Measurements from ENCODE around the gene EEFSEC.

Gene EEFSEC

GRCh38 chr3:128238184-128238489, 84.9 kb downstream of the EEFSEC start:
- TF ChIP-seq, protein P1, sequence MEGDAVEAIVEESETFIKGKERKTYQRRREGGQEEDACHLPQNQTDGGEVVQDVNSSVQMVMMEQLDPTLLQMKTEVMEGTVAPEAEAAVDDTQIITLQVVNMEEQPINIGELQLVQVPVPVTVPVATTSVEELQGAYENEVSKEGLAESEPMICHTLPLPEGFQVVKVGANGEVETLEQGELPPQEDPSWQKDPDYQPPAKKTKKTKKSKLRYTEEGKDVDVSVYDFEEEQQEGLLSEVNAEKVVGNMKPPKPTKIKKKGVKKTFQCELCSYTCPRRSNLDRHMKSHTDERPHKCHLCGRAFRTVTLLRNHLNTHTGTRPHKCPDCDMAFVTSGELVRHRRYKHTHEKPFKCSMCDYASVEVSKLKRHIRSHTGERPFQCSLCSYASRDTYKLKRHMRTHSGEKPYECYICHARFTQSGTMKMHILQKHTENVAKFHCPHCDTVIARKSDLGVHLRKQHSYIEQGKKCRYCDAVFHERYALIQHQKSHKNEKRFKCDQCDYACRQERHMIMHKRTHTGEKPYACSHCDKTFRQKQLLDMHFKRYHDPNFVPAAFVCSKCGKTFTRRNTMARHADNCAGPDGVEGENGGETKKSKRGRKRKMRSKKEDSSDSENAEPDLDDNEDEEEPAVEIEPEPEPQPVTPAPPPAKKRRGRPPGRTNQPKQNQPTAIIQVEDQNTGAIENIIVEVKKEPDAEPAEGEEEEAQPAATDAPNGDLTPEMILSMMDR (IDR thresholded peaks at IDR 0.05; ENCODE audit: extremely low read depth, missing control alignments) = no peak
- DNase-seq (ENCODE audit: low spot score) = no peak

GRCh38 chr3:128239304-128239703, 86.0 kb downstream of the EEFSEC start:
- DNase-seq (ENCODE audit: low spot score) = no peak
- TF ChIP-seq, protein P1 (IDR thresholded peaks at IDR 0.05; ENCODE audit: extremely low read depth, missing control alignments) = no peak

GRCh38 chr3:128240232-128240631, 87.0 kb downstream of the EEFSEC start:
- TF ChIP-seq, protein P1 (IDR thresholded peaks at IDR 0.05; ENCODE audit: extremely low read depth, missing control alignments) = no peak

DNA sequence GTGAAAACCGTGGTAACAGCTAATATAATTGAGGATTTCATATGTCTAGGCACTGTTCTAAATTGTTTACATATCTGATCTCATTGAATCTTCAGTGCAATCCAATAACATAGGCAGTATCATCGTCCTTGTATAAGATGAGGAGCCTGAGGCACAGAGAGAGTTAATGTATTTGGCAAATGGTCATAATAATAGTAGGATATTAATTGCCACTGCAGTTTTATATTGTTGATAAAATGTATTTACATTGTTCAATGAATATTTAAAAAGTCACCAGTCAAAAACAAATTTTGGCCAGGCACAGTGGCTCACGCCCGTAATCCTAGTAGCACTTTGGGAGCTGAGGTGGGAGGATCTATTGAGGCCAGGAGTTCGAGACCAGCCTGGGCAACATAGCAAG, 88.5 kb downstream of the EEFSEC start:
- TF ChIP-seq, protein P1 (IDR thresholded peaks at IDR 0.05; ENCODE audit: extremely low read depth, missing control alignments) = no peak
- no peak for DNase-seq (ENCODE audit: low spot score)

More at GRCh38 chr3:128240232-128240631, 87.0 kb downstream of the EEFSEC start:
- no peak for DNase-seq (ENCODE audit: low spot score)

- no peak for DNase-seq (ENCODE audit: low spot score)
- TF ChIP-seq, protein P1 (IDR thresholded peaks at IDR 0.05; ENCODE audit: extremely low read depth, missing control alignments) = no peak
These were observed 89.7 kb downstream of the EEFSEC start for GRCh38 chr3:128242818-128243601.

DNA sequence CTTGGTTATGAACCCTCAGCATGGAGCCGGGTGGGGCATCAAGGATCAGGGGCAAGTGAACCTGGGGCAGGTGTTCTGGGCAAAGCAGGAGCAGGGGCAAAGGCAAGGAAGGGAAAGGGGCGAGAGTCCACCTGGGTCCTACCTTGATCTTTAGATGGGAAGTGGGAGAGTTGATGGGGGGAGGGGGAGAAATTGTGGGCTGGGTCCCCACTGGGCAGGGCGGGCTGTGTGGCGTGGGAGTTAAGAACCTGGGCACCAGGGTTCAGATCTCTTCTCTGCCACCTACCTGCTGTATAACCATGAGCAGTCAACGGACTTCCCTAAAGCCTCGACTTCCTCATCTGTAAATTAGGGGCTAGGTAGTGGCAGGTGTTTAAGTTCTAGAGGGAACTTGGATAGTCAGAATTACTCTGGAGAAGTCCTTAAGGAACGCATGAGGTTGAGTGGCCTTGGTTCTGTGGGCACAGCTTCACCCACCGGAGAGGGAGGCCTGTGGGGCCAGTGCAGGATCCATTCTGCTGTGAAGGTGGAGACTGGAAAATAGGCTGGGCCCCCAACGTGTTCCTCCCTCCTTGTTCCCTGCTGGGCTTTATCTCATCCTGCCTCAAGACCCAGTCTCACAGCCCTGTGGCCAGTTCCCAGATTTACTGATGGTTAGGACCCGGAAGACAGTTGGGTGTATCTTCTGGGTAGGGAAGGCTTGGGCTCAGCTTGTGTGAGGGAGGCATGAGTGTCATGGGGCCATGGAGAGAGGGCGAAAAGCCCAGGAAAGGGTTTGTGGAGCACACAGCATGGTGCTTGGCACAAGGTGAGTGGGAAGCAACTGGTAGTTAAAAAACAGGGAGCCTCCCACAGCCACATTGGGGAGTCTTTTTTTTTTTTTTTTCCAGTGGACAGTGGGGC, 90.6 kb downstream of the EEFSEC start:
- no peak for DNase-seq (ENCODE audit: low spot score)
- TF ChIP-seq, protein P1 (IDR thresholded peaks at IDR 0.05; ENCODE audit: extremely low read depth, missing control alignments) = no peak

DNA sequence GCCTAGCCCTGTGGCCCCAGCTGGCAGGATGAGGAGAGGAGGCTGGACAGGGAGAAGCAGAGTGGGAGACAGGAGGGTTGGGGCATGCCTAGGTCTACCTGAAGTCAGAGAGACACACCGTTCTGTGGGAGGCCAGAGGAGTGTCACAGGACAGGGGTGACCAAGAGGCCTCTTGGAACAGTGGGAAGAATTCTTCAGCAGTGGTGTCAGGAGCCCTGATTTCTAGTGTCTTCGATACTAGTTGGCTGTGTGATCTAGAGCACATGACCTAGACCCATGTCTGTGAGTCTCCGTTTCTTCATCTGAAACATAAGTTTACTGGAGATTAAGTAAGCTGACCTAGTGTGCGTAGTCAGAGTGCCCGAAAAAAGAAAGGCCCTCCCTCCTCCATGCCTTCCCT, 92.2 kb downstream of the EEFSEC start:
- DNase-seq (ENCODE audit: low spot score) = no peak
- TF ChIP-seq, protein P1 (IDR thresholded peaks at IDR 0.05; ENCODE audit: extremely low read depth, missing control alignments) = no peak

Measured in GM20000 (cell line).